Gastrocnemius medialis (tissue), 4 donors: ENCODE measurements around the gene CSHL1. TPM values are rescaled to one million over a fixed set of nuclear protein-coding genes. Genes with fewer than 3 reads are reported as not detected.

Experiments
- ATAC-seq, 2 donors: fragments of 150-250 bp; one replicate each; pipeline ENCODE4 v1.9.1; 2016
- DNase-seq, 2 donors: peaks; one replicate each; pipeline ENCODE4 v3.0.0-alpha.2; 2019
- H3K27ac ChIP-seq, 4 donors: fragments of 200-600 bp; sonication (generic); 1 replicate in 1 of 4; 2 replicates in 3 of 4; pipeline ENCODE4 v1.5.1; 2016 to 2018; ENCODE audit warnings: mild to moderate bottlenecking in 2 of 4, moderate library complexity in 1 of 4
- H3K27me3 ChIP-seq, 3 donors: fragments of 200-600 bp; sonication (generic) in 2 of 3; 1 replicate in 1 of 3; 2 replicates in 2 of 3; pipeline versions ENCODE4 v1.5.1 to v1.6.0; 2016 to 2019; ENCODE audit warnings: mild to moderate bottlenecking in 1 of 3, moderate library complexity in 1 of 3
- H3K36me3 ChIP-seq, 2 donors: fragments of 200-600 bp; sonication (generic) in 1 of 2; one replicate each; pipeline ENCODE4 v1.5.1; 2017 to 2018
- H3K4me1 ChIP-seq, 2 donors: fragments of 200-600 bp; sonication (generic) in 1 of 2; one replicate each; pipeline ENCODE4 v1.5.1; 2016 to 2017; ENCODE audit warnings: mild to moderate bottlenecking in 2 of 2
- H3K4me3 ChIP-seq, 4 donors: fragments of 200-600 bp; sonication (generic) in 3 of 4; 1 replicate in 1 of 4; 2 replicates in 3 of 4; pipeline ENCODE4 v1.5.1; 2016 to 2019; ENCODE audit warnings: mild to moderate bottlenecking in 2 of 4
- H3K9me3 ChIP-seq, 3 donors: fragments of 200-600 bp; sonication (generic) in 2 of 3; 1 replicate in 1 of 3; 2 replicates in 2 of 3; pipeline ENCODE4 v1.5.1; 2016 to 2019
- POLR2A ChIP-seq, 2 donors: fragments of 450-650 bp; IDR thresholded peaks; one replicate each; pipeline ENCODE4 v1.6.1; 2017; ENCODE audit warnings: antibody characterized with exemption in 2 of 2, mild to moderate bottlenecking in 2 of 2, moderate library complexity in 2 of 2
- in situ Hi-C, 4 donors: fragments of 200-750 bp; cut with MboI; loops; one replicate each; pipeline versions ENCODE4 v1.15.0 to v1.8.0; 2017; ENCODE audit warnings: low sequenced_read_pairs in 4 of 4
- intact Hi-C: fragments of 100-400 bp; cut with DNase I; formaldehyde crosslinking; loops from one replicate; pipeline ENCODE4 v1.15.1; 2023; ENCODE audit warnings: low total_unique reads
- total RNA-seq, 4 donors: library from RNA; depleted of rRNA; stranded (reverse); fragments of >200 nt; gene quantifications; one replicate each; pipeline versions ENCODE4 v1.1.0 to v1.2.3, GENCODE V29; 2016
- TF ChIP-seq, protein P1 (sequence below), 5 experiments: fragments of 450-650 bp in 3 of 5; fragments of 200-600 bp in 2 of 5; sonication (generic) in 2 of 5; IDR thresholded peaks in 4 of 5; conservative IDR thresholded peaks in 1 of 5; 1 replicate in 4 of 5; 2 replicates in 1 of 5; pipeline ENCODE4 v1.5.1; 2016 to 2019; ENCODE audit warnings: antibody characterized with exemption in 5 of 5, mild to moderate bottlenecking in 3 of 5, moderate library complexity in 3 of 5

CSHL1 gene
- total RNA-seq, 4 donors from 2014 or later = not detected

DNA sequence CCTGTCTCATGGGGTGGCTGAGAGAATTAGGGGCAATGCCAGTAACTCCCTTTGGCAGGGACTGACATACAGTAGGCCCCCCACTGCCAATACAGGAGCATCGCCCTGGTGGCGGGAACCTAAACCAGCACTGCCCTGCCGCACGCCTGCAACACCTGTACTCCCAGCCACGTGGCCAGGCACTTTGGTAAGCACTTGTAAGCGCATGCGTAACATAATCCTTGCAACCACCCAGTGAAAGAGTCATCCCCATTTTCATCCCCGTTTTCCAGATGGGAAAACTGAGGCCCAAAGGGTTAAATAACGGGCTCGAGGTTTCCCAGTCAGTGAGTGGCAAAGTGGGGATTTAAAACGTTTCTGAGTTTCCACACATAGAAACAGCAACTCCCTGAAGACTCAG, 44.2 kb upstream of the CSHL1 start:
- Histone ChIP-seq H3K27ac (peak overlapping the region; percentile 96 to 100 (median 99)), H3K36me3 (peaks cover 0 to 13% of the 10 kb centered on the region in 2 donors), H3K9me3 (no peaks in the 10 kb centered on the region), H3K4me3 (no peak overlapping the region), H3K4me1 (peaks cover 62 to 81% of the 10 kb centered on the region in 2 donors), H3K27me3 (no peaks in the 10 kb centered on the region)
- intact Hi-C loops (no loop called here), in situ Hi-C loops (no loop called here)
- TF ChIP-seq POLR2A (IDR thresholded peaks at IDR 0.05) = no peak
- TF ChIP-seq, protein P1, sequence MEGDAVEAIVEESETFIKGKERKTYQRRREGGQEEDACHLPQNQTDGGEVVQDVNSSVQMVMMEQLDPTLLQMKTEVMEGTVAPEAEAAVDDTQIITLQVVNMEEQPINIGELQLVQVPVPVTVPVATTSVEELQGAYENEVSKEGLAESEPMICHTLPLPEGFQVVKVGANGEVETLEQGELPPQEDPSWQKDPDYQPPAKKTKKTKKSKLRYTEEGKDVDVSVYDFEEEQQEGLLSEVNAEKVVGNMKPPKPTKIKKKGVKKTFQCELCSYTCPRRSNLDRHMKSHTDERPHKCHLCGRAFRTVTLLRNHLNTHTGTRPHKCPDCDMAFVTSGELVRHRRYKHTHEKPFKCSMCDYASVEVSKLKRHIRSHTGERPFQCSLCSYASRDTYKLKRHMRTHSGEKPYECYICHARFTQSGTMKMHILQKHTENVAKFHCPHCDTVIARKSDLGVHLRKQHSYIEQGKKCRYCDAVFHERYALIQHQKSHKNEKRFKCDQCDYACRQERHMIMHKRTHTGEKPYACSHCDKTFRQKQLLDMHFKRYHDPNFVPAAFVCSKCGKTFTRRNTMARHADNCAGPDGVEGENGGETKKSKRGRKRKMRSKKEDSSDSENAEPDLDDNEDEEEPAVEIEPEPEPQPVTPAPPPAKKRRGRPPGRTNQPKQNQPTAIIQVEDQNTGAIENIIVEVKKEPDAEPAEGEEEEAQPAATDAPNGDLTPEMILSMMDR (IDR thresholded peaks at IDR 0.05 in 4 of 5, conservative IDR thresholded peaks at IDR 0.05 in 1 of 5) = peak in 4 of 5 experiments; percentile 12 to 47 (median 34)
- ATAC-seq (no peak), DNase-seq (peak in 1 of 2 donors; percentile 69)

DNA sequence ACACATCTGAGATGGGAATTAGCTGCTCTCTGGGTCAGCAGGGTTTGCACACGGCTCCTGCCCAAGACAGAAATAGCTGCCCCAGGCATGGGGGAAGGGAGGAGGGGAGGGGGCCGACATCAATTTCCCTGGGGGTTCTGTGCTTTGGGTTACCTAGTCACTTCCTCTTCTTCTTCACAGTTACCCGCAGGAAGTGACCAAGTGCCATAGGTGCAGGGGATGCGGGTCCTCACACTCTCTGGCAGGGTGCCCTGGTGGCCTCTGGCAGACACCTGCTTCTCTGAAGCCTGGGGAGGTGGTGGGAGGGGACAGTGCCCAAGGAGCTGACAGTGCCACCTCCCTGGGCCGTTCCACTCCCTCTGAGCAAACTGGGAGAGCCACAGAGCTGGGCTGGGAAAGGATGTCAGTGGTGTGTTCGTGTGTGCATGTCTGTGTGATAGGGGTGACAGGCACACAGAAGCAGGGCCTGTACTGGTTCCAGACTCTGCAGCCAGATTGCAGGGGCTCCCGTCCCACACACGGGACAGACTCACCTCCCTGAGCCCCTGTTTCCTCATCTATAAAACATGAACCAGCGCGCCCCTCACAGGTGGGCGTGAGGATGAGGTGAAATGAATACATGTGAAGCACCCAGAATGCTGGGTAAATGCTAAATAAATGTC, 43.5 kb upstream of the CSHL1 start:
- intact Hi-C loops (loop anchor here (1.0 kb wide), 1 partner anchor 33 kb away; no protein-coding TSS in a partner anchor), in situ Hi-C loops (no loop called here)
- H3K36me3 ChIP-seq = peaks cover 0 to 13% of the 10 kb centered on the region in 2 donors
- peak overlapping the region; percentile 96 to 100 (median 99) for H3K27ac ChIP-seq
- peak; percentile 68 to 84 for DNase-seq
- TF ChIP-seq POLR2A (IDR thresholded peaks at IDR 0.05) = peak; percentile 18 to 26
- TF ChIP-seq, protein P1 (IDR thresholded peaks at IDR 0.05 in 4 of 5, conservative IDR thresholded peaks at IDR 0.05 in 1 of 5) = no peak
- H3K4me1 ChIP-seq = peaks cover 63 to 82% of the 10 kb centered on the region in 2 donors
- H3K4me3 ChIP-seq = peak overlapping the region in 1 of 4 donors; percentile 8
- no peaks in the 10 kb centered on the region for H3K27me3 ChIP-seq
- ATAC-seq = peak; percentile 72 to 79
- H3K9me3 ChIP-seq = no peaks in the 10 kb centered on the region

DNA sequence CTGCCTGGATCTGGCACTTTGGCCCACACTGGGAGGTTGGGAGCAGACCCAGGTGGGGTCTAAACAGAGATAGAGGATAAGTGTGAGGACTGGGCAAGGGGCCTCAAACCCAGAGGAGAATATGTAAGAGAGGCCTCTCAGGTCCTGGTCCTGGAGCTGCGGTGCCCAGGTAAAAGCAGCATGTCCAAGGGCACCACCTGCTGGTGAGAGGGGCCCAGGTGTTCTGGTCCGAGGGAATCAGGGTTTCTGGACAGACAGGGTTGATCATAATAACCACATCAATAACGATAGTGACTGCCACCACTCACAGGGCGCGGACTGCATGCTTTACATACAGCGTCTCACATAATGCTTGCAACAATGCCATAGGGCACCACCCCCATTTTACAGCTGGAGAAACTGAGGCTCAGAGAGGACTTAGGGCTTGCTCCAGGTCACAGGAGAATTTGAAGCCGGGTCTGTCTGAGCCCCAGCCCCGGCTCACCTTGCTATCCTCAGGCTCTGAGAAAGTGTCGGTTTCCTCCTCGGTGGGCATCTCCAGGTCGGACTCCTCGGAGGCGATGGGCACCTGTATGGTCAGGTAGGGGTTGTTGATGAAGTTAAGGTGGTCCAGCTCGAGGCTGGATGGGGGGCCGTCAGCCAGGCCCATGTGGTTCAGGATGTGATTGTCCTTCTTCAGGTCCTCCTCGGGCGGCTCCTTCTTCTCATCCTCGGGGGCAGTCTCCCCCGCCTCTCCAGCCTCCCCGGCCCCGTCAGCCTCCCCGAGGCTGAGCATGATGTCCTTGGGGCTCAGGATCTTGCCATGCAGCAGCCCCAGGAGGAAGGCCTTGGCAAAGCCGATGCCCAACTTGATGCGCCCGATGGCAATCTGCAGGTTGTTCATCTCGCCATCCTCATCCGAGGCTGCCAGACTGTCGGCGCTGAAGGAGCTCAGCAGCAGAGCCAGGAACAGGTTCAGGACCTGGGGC, 40.2 kb upstream of the CSHL1 start:
- H3K27ac ChIP-seq = peak overlapping the region; percentile 96 to 100 (median 99)
- peak in 1 of 2 donors; percentile 71 for DNase-seq

DNA sequence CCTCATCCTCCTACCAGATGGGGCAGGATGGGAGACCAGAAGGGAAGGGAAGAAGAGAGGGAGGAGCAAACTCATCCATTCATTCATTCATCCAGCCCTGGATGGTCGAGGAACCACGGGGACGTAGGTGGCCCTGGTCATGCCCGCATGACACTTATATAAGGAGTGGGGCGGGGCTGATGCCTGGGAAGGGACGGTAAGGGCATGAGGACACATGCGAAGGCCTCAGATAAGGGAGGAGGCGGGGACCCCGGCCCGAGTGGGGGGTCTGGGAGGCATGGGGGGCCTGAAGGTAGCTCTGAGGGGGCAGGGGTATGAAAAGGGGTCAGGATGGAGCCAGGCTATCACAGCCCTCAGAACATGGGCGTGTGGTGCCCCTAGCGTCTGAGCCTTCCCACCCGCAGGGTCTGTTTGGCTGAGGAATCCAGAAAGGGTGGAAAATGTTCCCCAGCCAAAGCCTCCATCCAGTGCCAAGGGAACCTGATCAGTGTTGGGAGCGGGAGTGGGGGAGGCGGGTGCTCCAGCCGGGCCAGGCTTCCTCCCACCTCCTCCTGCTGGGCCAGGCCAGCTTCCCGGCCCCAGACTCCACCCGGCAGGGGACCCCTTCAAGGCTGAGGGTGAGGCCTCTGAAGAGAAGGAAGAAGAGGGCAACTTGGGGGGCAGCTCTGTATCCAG, 38.7 kb upstream of the CSHL1 start:
- peak in 1 of 2 donors; percentile 77 for DNase-seq
- intact Hi-C loops = no loop called here
- H3K27ac ChIP-seq = peak overlapping the region; percentile 96 to 100 (median 99)
- in situ Hi-C loops = no loop called here
- no peaks in the 10 kb centered on the region for H3K27me3 ChIP-seq
- ATAC-seq = peak; percentile 14 to 35
- TF ChIP-seq, protein P1 (IDR thresholded peaks at IDR 0.05 in 4 of 5, conservative IDR thresholded peaks at IDR 0.05 in 1 of 5) = no peak
- TF ChIP-seq POLR2A (IDR thresholded peaks at IDR 0.05) = no peak
- H3K4me1 ChIP-seq = peaks cover 67% of the 10 kb centered on the region in 2 donors
- H3K9me3 ChIP-seq = no peaks in the 10 kb centered on the region
- H3K4me3 ChIP-seq = no peak overlapping the region
- peaks cover 0 to 6% of the 10 kb centered on the region in 2 donors for H3K36me3 ChIP-seq

More for the DNA sequence above, 40.2 kb upstream of the CSHL1 start:
- peak in 1 of 2 donors; percentile 9 for ATAC-seq
- Histone ChIP-seq H3K9me3 (no peaks in the 10 kb centered on the region), H3K27me3 (no peaks in the 10 kb centered on the region), H3K36me3 (peaks cover 0 to under 1% of the 10 kb centered on the region in 2 donors), H3K4me1 (peaks cover 69% of the 10 kb centered on the region in 2 donors), H3K4me3 (no peak overlapping the region)
- intact Hi-C loops = no loop called here
- TF ChIP-seq POLR2A (IDR thresholded peaks at IDR 0.05) = no peak
- TF ChIP-seq, protein P1 (IDR thresholded peaks at IDR 0.05 in 4 of 5, conservative IDR thresholded peaks at IDR 0.05 in 1 of 5) = peak; percentile 49 to 64 (median 51)
- in situ Hi-C loops = no loop called here
